Fibroblast of pulmonary artery (primary cell): Measurements from ENCODE around the gene PRKG1.

Experiments used
- DNase-seq: peaks from one replicate; pipeline ENCODE4 v3.0.0-alpha.2; 2010; ENCODE audit warnings: low read depth
- H3K4me3 ChIP-seq: replicated peaks from 2 replicates; pipeline ENCODE4 v1.5.1; 2011; ENCODE audit warnings: low read depth, mild to moderate bottlenecking, control low read depth, low read length, moderate library complexity
- CTCF ChIP-seq: IDR thresholded peaks from 2 replicates; pipeline ENCODE4 v1.5.1; 2011; ENCODE audit warnings: mild to moderate bottlenecking, control low read depth, low read length, inconsistent platforms; ENCODE audit errors: missing control alignments

PRKG1 gene

GRCh38 chr10:51109801-51110533, 35.7 kb downstream of the PRKG1 start:
- no peak overlapping the region for H3K4me3 ChIP-seq
- no peak for TF ChIP-seq CTCF
- DNase-seq = peak; percentile 52

GRCh38 chr10:51112013-51112412, 37.7 kb downstream of the PRKG1 start:
- TF ChIP-seq CTCF = no peak
- H3K4me3 ChIP-seq = no peak overlapping the region
- DNase-seq = no peak

- TF ChIP-seq CTCF = no peak
- no peak for DNase-seq
- H3K4me3 ChIP-seq = no peak overlapping the region
Measured at GRCh38 chr10:51113007-51113406, 38.7 kb downstream of the PRKG1 start.

GRCh38 chr10:51117053-51117660, 42.9 kb downstream of the PRKG1 start:
- peak; percentile 28 for DNase-seq
- no peak overlapping the region for H3K4me3 ChIP-seq
- TF ChIP-seq CTCF = no peak

- H3K4me3 ChIP-seq = no peak overlapping the region
- TF ChIP-seq CTCF = no peak
- peak; percentile 14 for DNase-seq
Measured at GRCh38 chr10:51117794-51118193, 43.5 kb downstream of the PRKG1 start.

- no peak for TF ChIP-seq CTCF
- no peak overlapping the region for H3K4me3 ChIP-seq
- DNase-seq = no peak
Measured at GRCh38 chr10:51119441-51119840, 45.2 kb downstream of the PRKG1 start.

- H3K4me3 ChIP-seq = no peak overlapping the region
- no peak for TF ChIP-seq CTCF
- DNase-seq = no peak
Measured at GRCh38 chr10:51121861-51122260, 47.6 kb downstream of the PRKG1 start.
